K562 (cell line): Measurements from ENCODE around the gene NUP214.

Experiments
- CAMTA2 ChIP-seq: fragments of 250-450 bp; sonication (Bioruptor Pico); conservative IDR thresholded peaks from 2 replicates; pipeline ENCODE4 v1.5.1; 2022
- EZH2 ChIP-seq: IDR thresholded peaks from 2 replicates; pipeline ENCODE4 v1.6.1; 2012; ENCODE audit warnings: low read depth, mild to moderate bottlenecking, inconsistent platforms, low read length, borderline replicate concordance
- FOXA3 ChIP-seq, 2 experiments: fragments of 450-650 bp in 1 of 2; sonication (generic) in 1 of 2; formaldehyde crosslinking; IDR thresholded peaks in 1 of 2; conservative IDR thresholded peaks in 1 of 2; 2 replicates each; pipeline versions ENCODE4 v1.4.0 to v1.8.0; 2020 to 2022; ENCODE audit warnings: mild to moderate bottlenecking in 2 of 2, missing genetic modification reagents in 1 of 2
- FOXJ3 ChIP-seq: sonication (generic); formaldehyde crosslinking; IDR thresholded peaks from 2 replicates; pipeline ENCODE4 v1.4.0; 2020; ENCODE audit warnings: mild to moderate bottlenecking, missing genetic modification reagents
- HCFC1 ChIP-seq: IDR thresholded peaks from 2 replicates; pipeline ENCODE4 v1.6.1; 2012; ENCODE audit warnings: low read depth, low read length, improper control_type of control experiment
- POLR2AphosphoS5 ChIP-seq: IDR thresholded peaks from 2 replicates; pipeline ENCODE4 v1.6.1; 2011; ENCODE audit warnings: mild to moderate bottlenecking, low read depth, low read length, moderate library complexity; ENCODE audit not compliant: control insufficient read depth, insufficient read depth
- USF1 ChIP-seq: sonication (generic); formaldehyde crosslinking; IDR thresholded peaks from 2 replicates; pipeline ENCODE4 v1.9.0; 2022; ENCODE audit warnings: mild to moderate bottlenecking, missing genetic modification reagents

DNA sequence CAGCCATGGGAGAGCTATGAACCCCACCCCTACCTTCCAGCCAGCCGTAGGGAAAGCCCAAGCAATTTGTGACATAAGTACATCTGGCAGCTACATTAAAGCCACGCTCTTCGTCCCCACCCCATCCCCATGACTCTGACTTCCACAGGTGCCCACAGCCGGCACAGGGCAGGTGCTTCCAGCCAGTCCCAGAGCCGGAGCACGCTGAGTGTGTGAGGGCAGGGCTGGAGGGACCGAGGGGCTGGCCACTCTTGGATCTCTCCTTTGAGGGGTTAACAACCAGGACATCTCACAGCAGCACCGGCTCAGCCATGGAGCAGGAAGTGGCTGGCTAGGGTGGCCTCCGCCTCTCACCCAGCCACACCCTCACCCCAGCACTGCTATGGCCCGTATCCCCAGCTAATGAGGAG is 153.3 kb downstream of the NUP214 start:
- no peak for TF ChIP-seq FOXJ3 (CRISPR knock-in tag)
- no peak for TF ChIP-seq EZH2
- TF ChIP-seq CAMTA2 = no peak
- no peak for TF ChIP-seq FOXA3 (CRISPR knock-in tag; conservative IDR thresholded peaks at IDR 0.05 in 1 of 2, IDR thresholded peaks at IDR 0.05 in 1 of 2)
- no peak for TF ChIP-seq USF1 (CRISPR knock-in tag)
- no peak for TF ChIP-seq POLR2AphosphoS5
- no peak for TF ChIP-seq HCFC1
